GM19035 (cell line): ENCODE measurements around the gene KATNAL1.
A peak's percentile ranks its signal among the peaks of the same experiment; 100 is the strongest.

Experiments used
- ATAC-seq: cut with Tn5 transposase; IDR thresholded peaks from one replicate; pipeline ENCODE4 v1.9.1; 2021; ENCODE audit not compliant: unreplicated experiment

The KATNAL1 gene

DNA sequence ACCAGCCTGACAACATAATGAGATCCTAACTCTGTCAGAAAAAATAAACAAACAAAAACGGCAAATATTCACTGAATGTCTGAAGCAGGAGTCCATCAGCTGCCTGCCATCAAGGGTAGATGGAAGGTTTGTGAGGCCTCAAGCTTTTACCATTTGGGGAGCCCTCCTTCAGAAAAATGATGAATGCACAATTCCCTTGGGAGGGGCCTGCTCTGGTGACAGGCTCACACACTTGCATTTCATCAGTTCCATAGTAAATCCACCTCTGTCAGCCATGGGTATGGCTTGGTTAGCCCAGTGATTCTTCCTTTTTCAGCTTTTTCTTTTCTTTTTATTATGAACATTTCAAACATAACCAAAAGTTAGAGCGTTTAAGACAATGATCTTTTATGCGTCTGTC, 26.3 kb upstream of the KATNAL1 start:
- ATAC-seq: no peak

DNA sequence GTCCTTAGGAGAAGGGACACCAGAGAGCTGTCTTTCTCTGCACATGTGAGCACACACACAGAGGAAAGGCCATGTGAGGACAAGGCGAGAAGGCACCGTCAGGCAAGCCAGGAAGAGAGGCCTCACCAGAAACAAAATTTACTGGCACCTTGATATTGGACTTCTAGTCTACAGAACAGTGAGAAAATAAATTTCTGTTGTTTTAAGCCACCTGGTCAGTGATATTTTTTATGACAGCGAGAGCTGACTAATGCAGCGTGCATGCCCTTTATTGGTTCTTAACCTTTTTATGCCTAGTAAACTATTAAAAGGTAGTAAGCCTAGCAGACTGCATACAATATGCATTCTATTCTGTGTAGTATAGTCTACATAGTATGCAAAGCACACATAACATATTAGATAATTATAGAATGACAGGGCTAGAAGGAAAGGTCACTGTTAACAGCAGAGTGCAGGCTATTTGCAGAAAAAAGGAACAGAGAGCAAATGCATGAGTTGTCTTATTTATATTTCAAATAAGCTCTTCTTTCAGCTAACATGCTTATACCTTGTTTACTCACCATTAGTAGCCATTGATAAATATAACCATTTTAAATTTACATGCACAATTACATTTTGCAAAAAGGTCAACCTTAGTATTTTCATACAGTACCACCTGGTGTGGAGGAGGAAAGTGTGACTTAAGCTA, 25.2 kb upstream of the KATNAL1 start:
- peak; percentile 70 for ATAC-seq

DNA sequence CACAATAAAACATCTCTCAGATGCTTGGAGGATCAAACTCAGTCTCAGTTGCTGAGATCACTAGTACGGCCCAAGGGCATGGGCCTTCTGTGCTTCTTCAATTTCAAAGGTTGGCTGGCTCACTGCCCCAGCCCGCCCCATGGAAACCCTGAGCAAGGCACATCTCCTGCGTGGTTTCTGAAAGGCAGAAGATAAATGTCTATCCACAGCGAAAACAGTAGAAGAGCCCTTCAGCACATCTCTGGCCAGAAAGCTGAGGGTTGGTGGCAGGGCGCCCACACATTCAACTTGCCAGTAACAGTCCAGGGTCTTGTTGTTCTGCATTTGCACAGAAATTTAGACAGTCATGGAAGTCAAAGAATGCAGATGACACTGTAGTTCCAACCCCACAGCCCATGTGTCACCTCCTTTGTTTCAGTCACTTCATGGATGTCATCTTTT, 24.0 kb upstream of the KATNAL1 start:
- ATAC-seq: no peak

DNA sequence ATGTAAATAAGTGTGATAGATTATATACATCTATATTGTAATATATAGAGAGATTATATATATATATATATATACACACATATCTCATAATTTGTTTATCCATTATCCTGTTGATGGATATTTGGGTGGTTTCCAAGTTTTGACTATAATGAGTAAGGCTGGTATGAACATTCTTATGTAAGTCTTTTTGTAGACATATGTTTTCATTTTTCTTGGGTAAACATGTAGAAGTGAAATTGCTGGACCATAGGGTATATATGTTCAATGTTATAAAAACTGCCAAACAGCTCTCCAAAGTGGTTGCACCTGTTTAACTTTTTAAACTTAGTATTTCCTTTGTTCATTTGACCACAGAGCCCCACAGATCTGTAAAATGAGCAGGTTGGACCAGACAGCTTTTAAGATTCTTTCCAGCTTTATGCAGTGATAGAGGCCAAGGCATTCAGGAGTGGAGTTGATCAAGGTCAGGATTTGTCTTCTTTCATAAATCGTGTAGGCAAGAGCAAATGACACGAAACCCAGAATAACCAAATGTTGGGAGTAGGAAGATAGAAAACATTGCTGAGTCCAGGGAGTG, 21.7 kb upstream of the KATNAL1 start:
- ATAC-seq: no peak

DNA sequence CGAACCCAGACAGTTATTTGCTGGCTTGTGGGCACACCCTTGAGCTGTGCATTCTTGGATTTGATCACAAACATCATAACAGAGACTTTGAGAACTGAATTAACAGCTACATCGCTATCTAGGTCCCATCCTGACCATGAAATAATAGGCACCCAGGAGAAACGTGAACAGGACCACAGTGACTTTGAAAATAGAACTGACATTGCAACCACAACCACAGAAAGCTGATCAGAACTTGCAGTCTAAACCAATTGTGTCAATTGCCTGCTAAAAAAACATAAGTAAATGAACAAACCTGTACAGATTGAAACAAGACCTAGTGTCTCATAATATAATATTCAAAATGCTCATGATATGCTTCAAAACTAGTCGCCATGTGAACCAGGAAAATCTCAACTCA, 18.3 kb upstream of the KATNAL1 start:
- ATAC-seq: no peak

DNA sequence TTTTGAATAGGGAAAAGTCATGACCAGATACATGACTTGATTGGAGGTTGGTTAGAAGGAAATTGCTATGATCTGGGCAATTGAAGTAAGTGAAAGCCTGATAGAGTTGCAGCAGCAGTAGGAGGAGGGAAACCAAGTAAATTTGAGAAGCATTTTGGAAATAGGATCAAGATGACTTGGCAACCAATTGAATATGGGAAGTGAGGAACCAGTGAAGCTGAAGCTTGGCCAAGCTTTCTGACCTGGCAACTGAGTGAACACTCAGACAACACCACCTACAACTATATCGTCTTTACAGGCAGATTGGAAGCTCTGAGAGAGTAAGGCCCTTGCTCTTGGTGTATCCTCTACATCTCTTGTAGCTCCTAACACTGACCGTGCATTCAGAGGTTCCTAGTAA, 16.2 kb upstream of the KATNAL1 start:
- ATAC-seq: no peak

DNA sequence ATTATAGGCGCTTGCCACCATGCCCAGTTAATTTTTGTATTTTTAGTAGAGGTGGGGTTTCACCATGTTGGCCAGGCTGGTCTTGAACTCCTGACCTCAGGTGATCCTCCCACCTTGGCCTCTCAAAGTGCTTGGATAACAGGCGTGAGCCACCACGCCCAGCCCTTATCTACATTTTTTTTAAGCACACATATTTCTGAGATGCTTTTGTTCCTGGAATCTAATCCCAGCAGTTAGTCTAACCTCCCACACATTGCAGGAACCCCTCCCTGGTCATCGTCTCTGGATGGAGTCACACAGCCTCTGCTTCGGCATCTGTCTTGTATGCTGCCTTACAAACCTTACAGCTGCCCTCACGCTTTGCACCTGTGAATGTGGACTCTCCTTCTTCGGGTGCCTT, 15.1 kb upstream of the KATNAL1 start:
- no peak for ATAC-seq

DNA sequence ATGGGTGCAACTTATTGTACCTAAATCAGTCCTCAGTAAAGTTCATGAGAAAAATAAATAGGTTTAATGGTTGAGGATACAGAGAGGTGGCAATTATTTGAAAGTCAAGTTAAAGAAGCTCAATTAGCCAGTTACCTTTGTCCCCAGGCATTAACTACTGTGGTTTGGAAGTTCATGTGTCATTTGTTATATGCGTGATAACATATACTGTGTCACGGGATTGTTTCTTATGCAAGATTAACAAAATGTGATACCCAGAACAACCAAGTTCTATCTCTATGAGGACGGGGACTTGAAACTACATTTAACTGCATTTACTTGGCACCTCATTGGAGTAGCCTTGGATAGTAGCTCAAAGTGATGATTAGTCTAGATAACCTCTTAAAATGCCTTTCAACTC, 13.9 kb upstream of the KATNAL1 start:
- no peak for ATAC-seq

DNA sequence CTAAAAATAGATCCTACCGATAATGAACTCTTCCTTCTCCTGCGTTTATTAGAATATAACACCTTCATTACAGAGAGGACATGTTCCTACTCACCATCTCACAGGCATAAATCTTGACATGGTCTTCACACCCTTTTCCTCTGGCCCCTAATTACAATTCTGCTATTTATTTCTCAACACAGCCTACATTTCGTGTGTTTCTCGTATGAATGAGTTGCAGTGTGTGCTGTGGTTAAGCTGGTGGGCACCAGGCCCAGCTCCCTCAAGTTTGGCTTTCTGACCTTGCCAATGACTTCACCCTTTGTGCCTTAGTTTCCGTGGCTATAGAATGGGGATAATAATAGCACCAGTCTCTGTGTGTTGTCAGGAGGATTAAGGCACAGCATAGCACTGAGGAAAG, 12.3 kb upstream of the KATNAL1 start:
- ATAC-seq: no peak

DNA sequence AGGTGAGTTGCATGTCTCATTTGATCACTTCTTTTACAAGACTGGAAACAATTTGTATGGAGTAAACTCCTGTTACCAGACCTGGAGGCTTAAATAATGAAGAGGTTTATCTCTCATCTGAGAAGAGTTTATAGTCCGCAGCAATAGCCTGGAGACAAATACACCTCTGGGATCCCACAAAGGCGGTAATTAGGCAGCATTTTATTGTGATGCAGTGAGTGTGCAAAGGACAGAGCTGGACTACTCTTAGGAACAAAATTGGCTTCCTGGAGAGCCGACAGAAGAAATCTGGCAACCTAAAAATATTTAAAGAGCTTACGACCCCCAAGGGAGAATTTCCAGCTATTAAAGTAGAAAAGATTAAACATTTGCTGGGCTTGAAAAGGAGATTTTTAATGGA, 11.8 kb upstream of the KATNAL1 start:
- ATAC-seq: no peak

DNA sequence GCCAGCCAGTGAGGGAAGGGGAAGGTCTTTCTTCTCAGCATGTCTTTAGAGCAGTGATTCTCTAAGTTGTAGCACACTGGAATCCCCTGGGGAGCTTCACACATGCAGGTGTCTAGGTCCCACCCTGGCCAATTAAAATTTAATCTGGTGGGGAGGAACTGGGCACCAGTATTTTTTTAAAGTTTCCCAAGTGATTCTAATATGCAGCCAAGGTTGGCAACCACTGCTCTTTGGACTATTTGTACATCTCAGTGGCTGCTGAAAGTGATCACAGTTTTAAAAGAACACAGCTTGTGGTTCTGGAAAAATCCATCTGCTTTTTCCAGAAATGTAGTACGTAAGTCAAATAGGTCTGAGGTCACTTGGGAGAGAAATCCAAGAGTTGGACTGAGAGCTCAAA, 10.7 kb upstream of the KATNAL1 start:
- no peak for ATAC-seq

DNA sequence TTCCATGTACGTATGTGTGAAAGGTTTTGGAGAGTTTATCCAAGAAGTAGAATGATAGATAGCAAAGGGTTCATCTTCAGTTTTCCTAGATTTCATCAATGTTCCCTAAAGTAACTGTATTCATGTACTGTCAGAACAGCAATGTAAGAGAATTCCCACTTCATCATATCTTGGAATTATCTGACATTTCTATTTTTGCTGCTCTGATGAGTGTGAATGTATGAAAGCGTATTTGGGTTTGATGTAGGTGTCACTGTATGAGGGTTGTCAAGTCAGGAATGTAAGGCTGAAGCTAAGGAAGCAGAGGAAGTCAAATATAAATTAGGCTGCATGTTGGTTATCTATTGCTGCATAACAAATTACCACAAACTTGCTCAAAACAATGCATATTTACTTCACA, 7.2 kb upstream of the KATNAL1 start:
- ATAC-seq: no peak

DNA sequence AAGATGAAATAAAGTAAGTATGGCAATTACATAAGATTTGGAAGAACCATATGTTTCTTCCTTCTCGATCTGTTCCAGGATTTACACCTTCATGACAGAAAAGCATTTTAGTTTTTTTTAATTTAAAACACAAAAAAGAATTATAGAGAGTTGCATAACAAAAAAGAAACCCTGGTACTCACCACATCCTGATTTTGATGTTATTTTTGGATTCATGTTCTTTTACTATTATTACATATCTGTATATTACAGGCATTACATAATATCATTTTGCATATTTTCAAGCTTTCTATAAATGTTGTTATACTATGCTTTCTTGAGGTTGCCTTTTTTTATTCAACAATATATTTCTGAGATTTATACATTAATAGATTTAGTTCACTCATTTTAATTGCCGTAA, 6.7 kb upstream of the KATNAL1 start:
- ATAC-seq: no peak

DNA sequence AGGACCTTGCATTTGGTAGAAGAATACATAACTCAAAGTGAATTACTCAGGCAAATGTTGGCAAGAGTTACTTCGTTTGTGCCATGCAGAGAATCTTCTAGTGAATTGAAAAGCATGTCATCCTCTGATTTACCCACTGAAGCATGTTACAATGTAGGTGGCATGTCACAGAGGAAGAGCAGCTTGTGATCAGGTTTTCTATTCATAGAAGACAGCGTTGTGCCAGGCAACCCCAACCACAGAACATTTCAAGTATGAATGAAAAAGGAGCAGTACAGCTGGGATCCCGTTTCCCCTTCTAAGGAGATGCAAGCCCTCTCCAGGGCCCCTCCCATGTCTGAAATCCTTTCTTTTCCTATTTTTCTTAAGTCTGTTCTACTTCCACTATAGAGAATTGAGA, 6.0 kb upstream of the KATNAL1 start:
- no peak for ATAC-seq

DNA sequence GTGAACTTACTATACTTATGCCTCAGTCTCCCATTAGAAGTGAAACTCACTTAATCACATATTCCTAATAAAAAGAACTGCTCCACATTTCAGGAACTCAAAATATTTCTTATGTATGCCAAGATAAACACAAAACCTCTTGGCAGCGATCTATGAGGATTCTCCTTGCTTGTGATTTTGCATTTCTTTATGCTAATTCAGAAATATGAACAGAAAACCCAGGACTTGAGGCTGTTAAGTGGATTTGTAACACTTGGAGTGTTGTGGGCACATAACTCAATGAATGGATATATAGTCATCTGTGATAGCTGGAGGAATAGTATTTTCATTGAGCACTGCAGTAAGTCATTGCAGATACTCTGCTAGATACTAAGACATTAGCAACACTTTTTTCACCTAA, 5.6 kb upstream of the KATNAL1 start:
- no peak for ATAC-seq

DNA sequence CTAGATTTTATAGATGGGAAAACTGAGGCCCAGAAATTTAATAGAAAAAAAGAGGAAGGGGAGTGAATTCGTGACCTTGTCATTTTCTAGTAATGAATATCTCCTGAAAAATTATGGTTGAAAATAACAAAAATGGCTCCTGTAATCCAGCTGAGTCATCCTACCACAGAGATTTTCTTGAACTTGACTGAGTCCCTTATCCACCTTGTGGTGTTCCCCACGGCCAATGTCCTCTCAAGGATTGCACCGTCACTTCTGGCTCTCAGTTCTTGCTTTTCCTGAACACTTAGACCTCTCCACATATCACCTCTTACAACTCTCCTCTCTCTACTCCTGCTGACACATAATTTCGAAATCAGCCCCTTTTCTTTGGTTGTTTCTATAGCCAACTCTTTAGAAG, 1.2 kb upstream of the KATNAL1 start:
- no peak for ATAC-seq

DNA sequence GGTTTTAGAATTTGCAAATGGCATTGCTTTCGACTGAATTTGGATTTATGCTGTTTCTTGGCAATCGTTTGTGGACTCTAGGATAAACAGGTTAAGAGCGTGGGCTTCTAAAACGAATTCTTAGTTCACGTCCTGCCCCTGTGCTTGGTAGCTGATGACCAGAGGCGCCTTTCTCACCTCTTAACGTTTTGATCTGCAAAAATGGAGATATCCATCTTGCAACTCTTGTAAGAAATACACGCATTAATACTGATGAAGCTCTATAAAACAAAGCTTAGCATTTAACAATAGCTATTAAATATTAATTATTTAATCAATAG, 580 bp upstream of the KATNAL1 start:
- ATAC-seq: no peak

DNA sequence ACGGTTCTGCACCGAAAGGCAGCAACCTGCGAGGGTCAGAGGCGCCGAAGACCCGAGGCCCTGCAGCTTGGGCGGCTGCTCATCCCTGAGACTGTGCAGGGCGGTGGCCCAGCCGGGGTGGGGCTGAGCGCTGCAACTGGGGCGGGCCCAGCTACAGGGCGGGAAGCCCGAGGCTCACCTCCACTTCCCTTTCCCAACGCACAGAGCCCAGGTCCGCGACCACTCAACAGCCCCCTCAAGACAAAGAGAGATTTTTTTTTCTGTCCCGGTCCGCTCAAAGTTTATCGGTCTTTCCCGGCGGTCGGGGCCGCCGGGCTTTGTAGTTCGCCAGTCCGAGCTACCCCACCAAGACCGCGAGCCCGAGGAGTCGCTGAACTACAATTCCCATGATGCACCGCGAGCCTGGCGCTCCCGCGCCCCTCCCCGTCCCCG, 573 bp downstream of the KATNAL1 start:
- ATAC-seq: peak; percentile 90

DNA sequence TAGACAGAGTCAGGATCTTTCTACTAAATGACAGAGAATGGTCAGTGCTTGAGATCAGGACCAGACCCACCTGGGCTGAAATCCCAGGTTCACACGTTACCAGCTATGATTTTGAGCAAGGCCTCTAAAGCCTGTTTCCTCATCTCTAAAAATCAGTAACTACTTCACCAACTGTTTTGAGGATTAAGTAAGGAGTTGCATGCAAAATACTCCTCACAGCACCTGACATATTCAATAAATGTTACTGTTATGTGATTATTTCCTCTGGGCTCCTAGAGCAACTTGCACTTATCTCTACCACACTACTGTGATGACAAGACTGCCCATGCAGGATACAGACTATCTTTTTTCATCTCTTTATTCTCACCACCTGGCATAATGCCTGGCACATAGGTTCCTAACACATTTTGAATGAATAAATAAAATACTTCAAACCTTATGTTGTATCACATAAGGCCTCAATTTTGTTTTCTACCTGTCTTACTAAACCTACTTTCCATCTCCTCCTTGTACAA, 1.8 kb downstream of the KATNAL1 start:
- no peak for ATAC-seq

DNA sequence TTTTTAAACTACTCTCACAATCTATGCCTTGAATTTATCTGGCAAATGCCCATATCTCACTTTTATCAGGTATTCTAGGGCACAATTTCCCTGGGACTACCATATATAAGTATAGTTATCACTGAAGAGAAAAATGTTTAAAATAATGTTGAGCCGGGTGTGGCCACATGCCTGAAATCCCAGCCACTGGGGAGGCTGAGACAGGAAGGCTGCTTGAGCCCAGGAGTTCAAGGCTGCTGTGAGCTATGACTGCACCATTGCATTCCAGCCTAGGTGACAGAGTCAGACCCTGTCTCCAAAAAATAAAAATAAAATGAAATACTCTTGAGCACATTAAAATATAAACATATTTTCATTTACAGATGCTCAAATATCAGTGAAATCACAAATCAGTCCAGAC, 4.1 kb downstream of the KATNAL1 start:
- no peak for ATAC-seq

DNA sequence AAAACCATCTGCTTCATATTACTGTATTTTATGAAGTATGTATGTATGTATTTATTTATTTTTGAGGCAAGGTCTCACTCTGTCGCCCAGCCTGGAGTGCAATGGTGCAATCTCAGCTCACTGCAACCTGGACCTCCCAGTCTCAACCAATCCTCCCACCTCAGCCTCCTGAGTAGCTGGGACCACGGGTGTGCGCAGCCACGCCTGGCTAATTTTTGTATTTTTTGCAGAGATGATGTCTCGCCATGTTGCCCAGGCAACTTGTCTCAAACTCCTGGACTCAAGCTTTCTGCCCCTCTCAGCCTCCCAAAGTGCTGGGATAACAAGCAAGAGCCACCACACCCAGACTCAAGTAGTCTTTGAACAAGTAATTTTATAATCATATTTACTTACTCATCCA, 5.5 kb downstream of the KATNAL1 start:
- no peak for ATAC-seq

DNA sequence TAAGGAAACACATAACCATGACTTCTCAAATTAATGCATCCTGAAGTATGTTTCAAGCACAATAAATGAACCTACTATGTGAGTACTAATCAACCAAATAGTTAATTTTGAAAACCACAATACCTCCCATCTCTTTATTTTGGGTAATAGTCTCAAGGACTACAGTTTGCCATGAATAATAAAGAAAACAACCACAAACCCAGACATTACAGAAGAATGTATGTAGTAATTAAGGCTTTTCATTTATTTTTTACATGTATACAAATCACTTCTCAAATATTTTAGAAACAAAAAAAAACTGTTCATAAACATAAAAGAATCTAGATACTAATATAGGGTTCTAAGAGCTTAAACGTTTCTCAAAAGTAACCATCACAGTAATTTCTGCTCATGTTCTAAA, 6.8 kb downstream of the KATNAL1 start:
- ATAC-seq: no peak

DNA sequence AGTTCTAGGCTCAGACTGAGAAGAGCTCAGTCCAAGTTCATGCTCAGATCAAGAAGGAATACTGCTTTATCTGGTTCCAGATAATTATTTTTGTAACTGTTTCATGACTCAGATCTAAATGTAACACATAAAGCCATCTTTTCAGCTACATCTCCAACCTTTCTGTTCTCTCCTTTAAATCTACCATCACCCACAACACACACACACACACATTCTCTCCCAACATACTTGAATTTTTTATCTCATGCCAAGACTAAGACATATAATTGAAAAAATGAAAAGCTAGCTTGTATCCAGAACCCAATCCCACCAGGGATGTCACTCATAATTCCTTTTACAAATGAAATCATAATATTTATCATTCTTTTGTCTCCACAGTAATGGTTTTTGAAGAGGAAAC, 7.6 kb downstream of the KATNAL1 start:
- ATAC-seq: no peak
